Trophoblast cell (in vitro differentiated cells and primary cell): ENCODE data around the gene PHF1.

ENCODE experiments used
- DNase-seq, 2 donors: peaks; one replicate each; pipeline ENCODE4 v3.0.0-alpha.2; 2016
- H2AFZ ChIP-seq: 2 replicates; pipeline ENCODE4 v1.6.1; 2013; ENCODE audit warnings: low read length, moderate library complexity, mild to moderate bottlenecking; ENCODE audit not compliant: insufficient read depth, poor library complexity
- H2AK5ac ChIP-seq: 2 replicates; pipeline ENCODE4 v1.6.1; 2013; ENCODE audit warnings: mild to moderate bottlenecking, low read length
- H2BK120ac ChIP-seq: 2 replicates; pipeline ENCODE4 v1.6.1; 2013; ENCODE audit warnings: low read length, mild to moderate bottlenecking, moderate library complexity; ENCODE audit not compliant: insufficient read depth, poor library complexity
- H2BK12ac ChIP-seq: 2 replicates; pipeline ENCODE4 v1.6.1; 2013; ENCODE audit warnings: mild to moderate bottlenecking, low read length, moderate library complexity
- H2BK5ac ChIP-seq: 2 replicates; pipeline ENCODE4 v1.6.1; 2013; ENCODE audit warnings: low read length, low read depth, moderate library complexity, mild to moderate bottlenecking; ENCODE audit not compliant: poor library complexity
- H3K14ac ChIP-seq: 2 replicates; pipeline ENCODE4 v1.6.1; 2013; ENCODE audit warnings: mild to moderate bottlenecking, low read length
- H3K18ac ChIP-seq: 2 replicates; pipeline ENCODE4 v1.6.1; 2013; ENCODE audit warnings: mild to moderate bottlenecking, low read length
- H3K23ac ChIP-seq: 2 replicates; pipeline ENCODE4 v1.6.1; 2013; ENCODE audit warnings: low read length
- H3K27ac ChIP-seq: 2 replicates; pipeline ENCODE4 v1.5.1; 2013; ENCODE audit warnings: low read depth, mild to moderate bottlenecking, inconsistent platforms, low read length, moderate library complexity
- H3K27me3 ChIP-seq: 2 replicates; pipeline ENCODE4 v1.6.1; 2013; ENCODE audit warnings: inconsistent platforms, mild to moderate bottlenecking, low read length, moderate library complexity; ENCODE audit not compliant: insufficient read depth
- H3K36me3 ChIP-seq, 2 experiments: 1 replicate in 1 of 2; 2 replicates in 1 of 2; pipeline ENCODE4 v1.6.1; 2013; ENCODE audit warnings: low read length in 2 of 2, mild to moderate bottlenecking in 2 of 2, moderate library complexity in 1 of 2; ENCODE audit not compliant: insufficient read depth in 2 of 2, control insufficient read depth in 1 of 2
- H3K4ac ChIP-seq: 2 replicates; pipeline ENCODE4 v1.6.1; 2013; ENCODE audit warnings: low read depth, mild to moderate bottlenecking, low read length, moderate library complexity
- H3K4me1 ChIP-seq, 2 experiments: 1 replicate in 1 of 2; 2 replicates in 1 of 2; pipeline ENCODE4 v1.6.1; 2013; ENCODE audit warnings: low read length in 2 of 2, mild to moderate bottlenecking in 2 of 2, moderate library complexity in 1 of 2; ENCODE audit not compliant: insufficient read depth in 2 of 2, control insufficient read depth in 1 of 2
- H3K4me2 ChIP-seq: 2 replicates; pipeline ENCODE4 v1.6.1; 2013; ENCODE audit warnings: inconsistent platforms, mild to moderate bottlenecking, low read length, moderate library complexity
- H3K4me3 ChIP-seq: 2 replicates; pipeline ENCODE4 v1.5.1; 2013; ENCODE audit warnings: mild to moderate bottlenecking, low read depth, low read length, inconsistent platforms
- H3K79me1 ChIP-seq: one replicate; pipeline ENCODE4 v1.6.1; 2013; ENCODE audit warnings: low read length
- H3K79me2 ChIP-seq: 2 replicates; pipeline ENCODE4 v1.6.1; 2013; ENCODE audit warnings: low read length, mild to moderate bottlenecking; ENCODE audit not compliant: control insufficient read depth, insufficient read depth, poor library complexity
- H3K9ac ChIP-seq: 2 replicates; pipeline ENCODE4 v1.6.1; 2013; ENCODE audit warnings: mild to moderate bottlenecking, low read length
- H3K9me3 ChIP-seq: 2 replicates; pipeline ENCODE4 v1.6.1; 2013; ENCODE audit warnings: low read depth, mild to moderate bottlenecking, control low read depth, inconsistent platforms, low read length; ENCODE audit not compliant: insufficient read depth
- H4K12ac ChIP-seq: 2 replicates; pipeline ENCODE4 v1.6.1; 2013; ENCODE audit warnings: low read depth, mild to moderate bottlenecking, low read length, moderate library complexity
- H4K8ac ChIP-seq: 2 replicates; pipeline ENCODE4 v1.6.1; 2013; ENCODE audit warnings: low read depth, mild to moderate bottlenecking, low read length, moderate library complexity
- H4K91ac ChIP-seq: one replicate; pipeline ENCODE4 v1.6.1; 2013; ENCODE audit warnings: low read depth, mild to moderate bottlenecking, low read length, moderate library complexity
- WGBS: extraction: QIAGEN DNeasy Blood & Tissue Kit; methylation state at CpG from one replicate; pipeline ENCODE4 v1.1.7; 2013; ENCODE audit warnings: missing lambda C conversion rate; ENCODE audit not compliant: insufficient read length, insufficient coverage; ENCODE audit errors: extremely low coverage; 5-methylcytosine and 5-hydroxymethylcytosine counted together

The PHF1 gene

DNA sequence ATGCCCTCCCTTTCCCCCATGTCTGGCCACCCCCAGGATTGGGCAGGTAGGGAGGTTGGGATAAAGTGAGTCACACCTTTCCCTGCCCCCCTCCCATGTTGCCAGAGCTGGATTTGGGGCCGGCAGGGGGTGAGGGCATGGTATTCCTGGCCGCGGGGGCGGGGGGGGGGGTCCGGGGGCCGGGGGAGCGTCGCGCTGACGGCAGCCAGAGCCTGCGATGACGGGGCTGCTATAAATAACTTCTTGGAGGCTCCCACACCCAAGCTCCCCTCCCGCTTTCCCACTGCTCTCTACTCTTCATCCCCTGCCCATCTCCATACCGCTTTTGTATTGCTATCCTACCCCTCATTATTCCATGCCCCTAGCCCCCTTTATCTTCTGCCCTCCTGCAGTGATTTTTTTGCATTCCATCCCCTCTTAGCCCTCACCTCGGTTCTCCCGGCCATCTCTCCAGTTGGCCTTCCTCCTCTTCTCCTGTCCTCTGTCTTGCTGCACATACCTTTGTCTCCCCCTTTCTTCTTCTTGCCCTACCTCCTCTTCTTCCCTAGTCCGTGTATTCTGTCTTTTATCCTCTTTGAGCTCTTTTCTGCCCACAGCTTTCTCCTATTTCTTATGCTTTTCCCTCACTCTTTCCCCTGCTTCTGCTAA is 22.9 kb downstream of the PHF1 start:
- no CpG with 5 or more reads among the region's 17 CpGs for WGBS
- peaks cover 2% of the 10 kb centered on the region for H3K9me3 ChIP-seq
- no peak for DNase-seq
- H3K36me3 ChIP-seq, result peaks cover 19 to 32% of the 10 kb centered on the region in 2 experiments
- H2AK5ac ChIP-seq, result no peak overlapping the region
- no peak overlapping the region for H2BK12ac ChIP-seq
- no peak overlapping the region for H3K18ac ChIP-seq
- no peaks in the 10 kb centered on the region for H3K79me2 ChIP-seq
- no peak overlapping the region for H4K91ac ChIP-seq
- H2AFZ ChIP-seq, result no peak overlapping the region
- H3K79me1 ChIP-seq, result no peaks in the 10 kb centered on the region
- H3K9ac ChIP-seq, result no peak overlapping the region
- no peak overlapping the region for H3K23ac ChIP-seq
- H3K4ac ChIP-seq, result no peak overlapping the region
- H3K4me1 ChIP-seq, result peaks cover 28 to 34% of the 10 kb centered on the region in 2 experiments
- H4K8ac ChIP-seq, result no peak overlapping the region
- peak overlapping the region; percentile 51 for H3K4me2 ChIP-seq
- H2BK120ac ChIP-seq, result no peak overlapping the region
- H2BK5ac ChIP-seq, result no peak overlapping the region
- peak overlapping the region; percentile 6 for H3K27ac ChIP-seq
- H3K14ac ChIP-seq, result no peak overlapping the region
- H3K4me3 ChIP-seq, result no peak overlapping the region
- H4K12ac ChIP-seq, result no peak overlapping the region
- no peaks in the 10 kb centered on the region for H3K27me3 ChIP-seq

DNA sequence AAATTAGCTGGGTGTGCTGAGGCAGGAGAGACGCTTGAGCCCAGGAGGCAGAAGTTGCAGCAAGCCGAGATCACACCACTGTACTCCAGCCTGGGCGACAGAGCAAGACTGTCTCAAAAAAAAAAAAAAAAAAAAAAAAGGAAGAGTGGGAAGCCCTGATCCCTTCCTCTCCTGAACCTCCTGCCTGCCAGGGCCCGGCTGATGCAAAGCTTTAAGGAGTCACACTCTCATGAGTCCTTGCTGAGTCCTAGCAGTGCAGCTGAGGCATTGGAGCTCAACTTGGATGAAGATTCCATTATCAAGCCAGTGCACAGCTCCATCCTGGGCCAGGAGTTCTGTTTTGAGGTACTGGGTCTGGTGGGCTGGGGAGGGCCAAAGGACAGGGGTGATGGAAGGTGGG is 24.1 kb downstream of the PHF1 start:
- Histone ChIP-seq H3K79me1 (no peaks in the 10 kb centered on the region), H2AFZ (no peak overlapping the region), H3K14ac (no peak overlapping the region), H3K18ac (no peak overlapping the region), H4K8ac (no peak overlapping the region), H3K27ac (no peak overlapping the region), H3K79me2 (no peaks in the 10 kb centered on the region), H2BK12ac (no peak overlapping the region), H3K27me3 (no peaks in the 10 kb centered on the region), H4K12ac (no peak overlapping the region), H3K4me2 (no peak overlapping the region), H3K4ac (no peak overlapping the region), H3K23ac (no peak overlapping the region), H3K9ac (no peak overlapping the region), H3K9me3 (peaks cover 2% of the 10 kb centered on the region), H4K91ac (no peak overlapping the region), H2AK5ac (no peak overlapping the region), H3K36me3 (peaks cover 24 to 38% of the 10 kb centered on the region in 2 experiments), H3K4me3 (no peak overlapping the region), H3K4me1 (peaks cover 28 to 33% of the 10 kb centered on the region in 2 experiments), H2BK120ac (no peak overlapping the region), H2BK5ac (no peak overlapping the region)
- no CpG with 5 or more reads among the region's 4 CpGs for WGBS
- DNase-seq, result no peak

DNA sequence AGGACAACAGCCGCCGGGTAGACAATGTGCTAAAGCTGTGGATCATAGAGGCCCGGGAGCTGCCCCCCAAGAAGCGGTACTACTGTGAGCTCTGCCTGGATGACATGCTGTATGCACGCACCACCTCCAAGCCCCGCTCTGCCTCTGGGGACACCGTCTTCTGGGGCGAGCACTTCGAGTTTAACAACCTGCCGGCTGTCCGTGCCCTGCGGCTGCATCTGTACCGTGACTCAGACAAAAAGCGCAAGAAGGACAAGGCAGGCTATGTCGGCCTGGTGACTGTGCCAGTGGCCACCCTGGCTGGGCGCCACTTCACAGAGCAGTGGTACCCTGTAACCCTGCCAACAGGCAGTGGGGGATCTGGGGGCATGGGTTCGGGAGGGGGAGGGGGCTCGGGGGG is 26.9 kb downstream of the PHF1 start:
- H3K36me3 ChIP-seq, result peaks cover 48 to 61% of the 10 kb centered on the region in 2 experiments
- H3K14ac ChIP-seq, result no peak overlapping the region
- H3K79me1 ChIP-seq, result no peaks in the 10 kb centered on the region
- H3K27me3 ChIP-seq, result no peaks in the 10 kb centered on the region
- peaks cover 8 to 11% of the 10 kb centered on the region in 2 experiments for H3K4me1 ChIP-seq
- DNase-seq, result no peak
- H3K9me3 ChIP-seq, result peaks cover 2% of the 10 kb centered on the region
- no peak overlapping the region for H2BK5ac ChIP-seq
- H3K79me2 ChIP-seq, result no peaks in the 10 kb centered on the region
- no peak overlapping the region for H3K18ac ChIP-seq
- no peak overlapping the region for H4K12ac ChIP-seq
- no peak overlapping the region for H3K27ac ChIP-seq
- WGBS, result no CpG with 5 or more reads among the region's 18 CpGs
- H4K91ac ChIP-seq, result no peak overlapping the region
- no peak overlapping the region for H3K23ac ChIP-seq
- no peak overlapping the region for H3K4me2 ChIP-seq
- no peak overlapping the region for H3K4me3 ChIP-seq
- no peak overlapping the region for H3K4ac ChIP-seq
- H4K8ac ChIP-seq, result no peak overlapping the region
- no peak overlapping the region for H3K9ac ChIP-seq
- no peak overlapping the region for H2BK120ac ChIP-seq
- H2BK12ac ChIP-seq, result no peak overlapping the region
- H2AFZ ChIP-seq, result no peak overlapping the region
- no peak overlapping the region for H2AK5ac ChIP-seq

DNA sequence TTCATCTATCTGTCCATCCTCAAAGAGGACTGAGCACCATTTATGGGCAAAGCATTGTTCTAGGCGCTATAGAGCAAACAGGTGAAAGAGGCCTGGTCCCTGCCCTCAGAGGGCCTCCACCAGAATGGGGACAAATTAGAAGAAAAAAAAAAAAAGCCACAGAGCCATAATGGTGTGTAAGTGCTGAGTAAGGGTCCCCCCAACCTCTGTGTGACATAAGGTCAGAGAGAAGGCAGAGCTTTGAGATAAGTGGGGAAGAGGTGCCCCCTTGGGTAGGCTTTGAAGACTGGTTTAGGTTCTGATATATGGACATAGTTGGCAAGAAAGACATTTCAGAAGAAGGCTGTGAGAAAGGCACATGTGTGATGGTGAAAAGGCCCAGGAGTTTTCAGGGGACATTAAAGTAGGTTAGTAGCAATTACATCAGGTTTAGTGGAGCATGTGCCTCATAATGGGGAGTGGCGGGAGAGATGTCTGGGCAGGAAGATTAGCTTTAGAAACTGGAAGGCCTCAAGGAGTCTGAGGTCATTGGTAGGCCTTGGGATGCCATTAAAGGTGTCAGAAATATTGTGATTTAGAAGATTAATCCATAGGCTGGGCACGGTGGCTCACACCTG is 28.3 kb downstream of the PHF1 start:
- no peaks in the 10 kb centered on the region for H3K4me1 ChIP-seq
- H3K23ac ChIP-seq, result no peak overlapping the region
- H2AK5ac ChIP-seq, result no peak overlapping the region
- H3K36me3 ChIP-seq, result peaks cover 57 to 70% of the 10 kb centered on the region in 2 experiments
- no peak overlapping the region for H3K27ac ChIP-seq
- no peak overlapping the region for H2BK12ac ChIP-seq
- no peaks in the 10 kb centered on the region for H3K79me1 ChIP-seq
- no peak overlapping the region for H2AFZ ChIP-seq
- no peak overlapping the region for H3K18ac ChIP-seq
- H3K4me3 ChIP-seq, result no peak overlapping the region
- no peak overlapping the region for H3K4me2 ChIP-seq
- H4K8ac ChIP-seq, result no peak overlapping the region
- no peak overlapping the region for H2BK5ac ChIP-seq
- H3K79me2 ChIP-seq, result no peaks in the 10 kb centered on the region
- H3K14ac ChIP-seq, result no peak overlapping the region
- no peak overlapping the region for H3K4ac ChIP-seq
- H3K9ac ChIP-seq, result no peak overlapping the region
- no CpG with 5 or more reads among the region's 3 CpGs for WGBS
- no peak overlapping the region for H2BK120ac ChIP-seq
- H3K9me3 ChIP-seq, result peaks cover 2% of the 10 kb centered on the region
- H4K12ac ChIP-seq, result no peak overlapping the region
- H4K91ac ChIP-seq, result no peak overlapping the region
- no peaks in the 10 kb centered on the region for H3K27me3 ChIP-seq
- DNase-seq, result no peak
